Stomach (tissue), 9 donors: Measurements from ENCODE around the gene MRPL23. TPM values are rescaled to one million over a fixed set of nuclear protein-coding genes. Genes with fewer than 3 reads are reported as not detected.
"Not testable (repeated sequence)": the region's sequence is repeated elsewhere in the genome, so short reads cannot be mapped to it uniquely, and the experiment has no call there.

ENCODE experiments used
- DNase-seq, 2 donors: peaks; one replicate each; pipeline versions ENCODE4 v3.0.0 to v3.0.0-alpha.2; 2013 to 2019
- H3K27ac ChIP-seq, 5 donors: fragments of 200-600 bp in 4 of 5; sonication (generic) in 4 of 5; one replicate each; pipeline ENCODE4 v1.5.1; 2013 to 2019; ENCODE audit warnings: mild to moderate bottlenecking in 1 of 5, moderate library complexity in 1 of 5
- H3K27me3 ChIP-seq, 3 donors: fragments of 200-600 bp; sonication (generic); one replicate each; pipeline ENCODE4 v1.5.1; 2017 to 2019; ENCODE audit warnings: mixed run types in 1 of 3
- H3K36me3 ChIP-seq, 4 donors: fragments of 200-600 bp; sonication (generic); 1 replicate in 3 of 4; 2 replicates in 1 of 4; pipeline ENCODE4 v1.5.1; 2016 to 2019
- H3K4me1 ChIP-seq, 4 donors: fragments of 200-600 bp; sonication (generic); one replicate each; pipeline ENCODE4 v1.5.1; 2016 to 2019
- H3K4me3 ChIP-seq, 4 donors: fragments of 200-600 bp; sonication (generic) in 3 of 4; one replicate each; pipeline ENCODE4 v1.5.1; 2016 to 2019; ENCODE audit warnings: mild to moderate bottlenecking in 1 of 4
- H3K9me3 ChIP-seq, 4 donors: fragments of 200-600 bp; sonication (generic); one replicate each; pipeline ENCODE4 v1.5.1; 2016 to 2019
- EP300 ChIP-seq: sonication (generic); formaldehyde crosslinking; IDR thresholded peaks from one replicate; pipeline ENCODE4 v1.6.1; 2017; ENCODE audit warnings: antibody characterized with exemption
- POLR2A ChIP-seq, 4 donors: fragments of 450-650 bp; IDR thresholded peaks; one replicate each; pipeline ENCODE4 v1.6.1; 2016; ENCODE audit warnings: antibody characterized with exemption in 4 of 4, control low read depth in 2 of 4, mild to moderate bottlenecking in 1 of 4, moderate library complexity in 1 of 4
- POLR2AphosphoS5 ChIP-seq, 3 donors: sonication (generic); formaldehyde crosslinking; IDR thresholded peaks; one replicate each; pipeline ENCODE4 v1.6.1; 2016; ENCODE audit warnings: antibody characterized with exemption in 3 of 3
- WGBS, 5 donors: extraction: QIAGEN DNeasy Blood & Tissue Kit in 3 of 5; methylation state at CpG; one replicate each; pipeline versions ENCODE4 v1.1.5 to v1.1.7; 2013 to 2018; 5-methylcytosine and 5-hydroxymethylcytosine counted together
- intact Hi-C: fragments of 100-400 bp; cut with DNase I; formaldehyde crosslinking; loops from one replicate; pipeline ENCODE4 v1.15.1; 2023; ENCODE audit warnings: low total_unique reads
- polyA plus RNA-seq, 3 donors: library from polyadenylated mRNA; stranded (reverse); fragments of 200-250 nt; gene quantifications; one replicate each; pipeline ENCODE4 v1.2.3, GENCODE V29; 2013
- total RNA-seq, 5 donors: library from RNA; depleted of rRNA; stranded (reverse); fragments of >200 nt; gene quantifications; one replicate each; pipeline versions ENCODE4 v1.1.0 to v1.2.3, GENCODE V29; 2014 to 2016
- TF ChIP-seq, protein P1 (sequence below), 7 experiments: fragments of 450-650 bp in 4 of 7; fragments of 200-600 bp in 3 of 7; sonication (generic) in 3 of 7; IDR thresholded peaks; one replicate each; pipeline ENCODE4 v1.5.1; 2016 to 2019; ENCODE audit warnings: antibody characterized with exemption in 7 of 7, control low read depth in 2 of 7, mild to moderate bottlenecking in 1 of 7
- donor health status: healthy with polysubstance abuse.
- donor health status: Bipolar disorder and iron deficiency.
- donor health status: healthy.

The MRPL23 gene
- total and polyA plus RNA-seq, 8 donors, result 14.0 to 317 (median 113) TPM

DNA sequence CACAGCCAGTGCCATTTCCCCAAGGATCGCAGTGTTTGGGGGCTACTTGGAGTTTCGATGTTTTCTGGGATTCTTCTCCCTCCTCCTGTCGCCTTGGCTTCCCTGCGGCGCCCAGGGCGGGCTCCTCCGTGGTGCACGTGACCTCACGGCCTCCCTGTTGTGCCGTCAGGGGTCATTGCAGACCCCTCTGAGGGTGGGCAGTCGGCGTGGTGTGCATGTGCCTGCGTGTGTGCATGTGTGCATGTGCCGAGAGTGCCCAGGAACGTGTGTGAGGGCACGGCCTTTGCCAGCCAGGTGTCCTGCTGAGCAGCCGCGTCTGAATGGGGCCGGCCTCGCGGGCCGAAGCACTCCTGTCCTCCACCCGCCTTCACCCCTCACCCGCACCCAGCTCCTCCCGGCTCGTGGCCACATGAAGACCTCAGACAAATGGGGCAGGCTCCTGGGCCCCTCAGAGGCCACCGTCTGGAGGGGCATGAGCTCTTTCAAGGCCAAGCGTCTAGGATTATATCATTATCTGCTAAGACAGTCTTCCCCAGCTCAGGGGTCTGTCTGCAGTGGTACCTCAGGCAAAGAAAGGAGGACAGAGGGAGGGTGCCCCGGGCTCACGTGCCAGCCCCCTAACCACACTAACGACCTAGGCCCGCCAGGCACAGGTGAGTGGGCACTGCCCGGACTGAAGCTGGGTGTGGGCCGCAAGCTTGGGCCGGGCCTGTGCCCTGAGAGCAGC is 9.4 kb upstream of the MRPL23 start:
- no peak overlapping the region for H3K27ac ChIP-seq
- no peaks in the 10 kb centered on the region for H3K36me3 ChIP-seq
- 82 to 85% (median 83%) methylated on average over 17 to 35 of the region's 35 CpGs for WGBS, 5 donors
- TF ChIP-seq, protein P1, sequence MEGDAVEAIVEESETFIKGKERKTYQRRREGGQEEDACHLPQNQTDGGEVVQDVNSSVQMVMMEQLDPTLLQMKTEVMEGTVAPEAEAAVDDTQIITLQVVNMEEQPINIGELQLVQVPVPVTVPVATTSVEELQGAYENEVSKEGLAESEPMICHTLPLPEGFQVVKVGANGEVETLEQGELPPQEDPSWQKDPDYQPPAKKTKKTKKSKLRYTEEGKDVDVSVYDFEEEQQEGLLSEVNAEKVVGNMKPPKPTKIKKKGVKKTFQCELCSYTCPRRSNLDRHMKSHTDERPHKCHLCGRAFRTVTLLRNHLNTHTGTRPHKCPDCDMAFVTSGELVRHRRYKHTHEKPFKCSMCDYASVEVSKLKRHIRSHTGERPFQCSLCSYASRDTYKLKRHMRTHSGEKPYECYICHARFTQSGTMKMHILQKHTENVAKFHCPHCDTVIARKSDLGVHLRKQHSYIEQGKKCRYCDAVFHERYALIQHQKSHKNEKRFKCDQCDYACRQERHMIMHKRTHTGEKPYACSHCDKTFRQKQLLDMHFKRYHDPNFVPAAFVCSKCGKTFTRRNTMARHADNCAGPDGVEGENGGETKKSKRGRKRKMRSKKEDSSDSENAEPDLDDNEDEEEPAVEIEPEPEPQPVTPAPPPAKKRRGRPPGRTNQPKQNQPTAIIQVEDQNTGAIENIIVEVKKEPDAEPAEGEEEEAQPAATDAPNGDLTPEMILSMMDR (IDR thresholded peaks at IDR 0.05), result no peak
- TF ChIP-seq EP300 (no peak), POLR2AphosphoS5 (IDR thresholded peaks at IDR 0.05) (no peak), POLR2A (IDR thresholded peaks at IDR 0.05) (no peak)
- intact Hi-C loops, result no loop called here
- no peak for DNase-seq
- H3K4me1 ChIP-seq, result peaks cover 0 to 10% (median 9%) of the 10 kb centered on the region in 4 donors
- peaks cover 0 to 29% (median 0%) of the 10 kb centered on the region in 3 donors for H3K27me3 ChIP-seq
- no peaks in the 10 kb centered on the region for H3K9me3 ChIP-seq
- H3K4me3 ChIP-seq, result no peak overlapping the region

DNA sequence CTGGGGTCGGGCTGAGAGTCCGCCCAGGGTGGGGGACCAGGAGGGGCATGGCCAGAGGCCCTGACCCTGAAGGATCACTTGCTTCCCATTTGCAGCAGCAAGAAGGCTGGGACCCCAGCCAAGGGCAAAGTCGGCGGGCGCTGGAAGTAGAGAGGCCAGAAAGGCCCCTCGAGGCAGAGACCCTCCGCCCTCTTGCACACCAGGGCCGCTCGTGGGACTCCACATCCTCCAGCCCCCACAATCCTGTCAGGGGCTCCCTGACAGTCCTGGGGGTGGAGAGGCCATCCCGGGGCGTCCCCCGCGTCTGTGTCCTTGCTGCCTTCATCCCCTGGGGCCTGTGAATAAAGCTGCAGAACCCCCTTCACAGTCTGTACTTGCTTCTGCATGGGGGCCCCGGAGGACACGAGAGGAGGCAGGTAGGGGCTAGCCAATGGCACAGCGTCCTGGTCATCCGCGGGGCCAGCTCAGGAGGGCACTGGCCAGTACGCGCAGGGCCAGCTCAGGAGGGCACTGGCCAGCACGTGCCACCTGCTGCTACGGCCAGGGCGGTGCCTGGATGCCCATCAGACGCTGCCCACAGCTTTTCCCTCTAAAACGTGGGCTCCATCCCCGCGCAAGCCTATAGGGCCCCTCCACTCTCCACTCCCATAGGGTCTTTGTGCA is 8.7 kb upstream of the MRPL23 start:
- no peaks in the 10 kb centered on the region for H3K9me3 ChIP-seq
- H3K36me3 ChIP-seq, result no peaks in the 10 kb centered on the region
- 72 to 82% (median 80%) methylated on average over 12 to 27 of the region's 27 CpGs for WGBS, 5 donors
- intact Hi-C loops, result no loop called here
- TF ChIP-seq EP300 (no peak), POLR2AphosphoS5 (IDR thresholded peaks at IDR 0.05) (no peak), POLR2A (IDR thresholded peaks at IDR 0.05) (no peak)
- TF ChIP-seq, protein P1 (IDR thresholded peaks at IDR 0.05), result no peak
- peak overlapping the region in 1 of 5 donors; percentile 41 for H3K27ac ChIP-seq
- H3K4me1 ChIP-seq, result peaks cover 0 to 10% (median 9%) of the 10 kb centered on the region in 4 donors
- DNase-seq, result no peak
- peaks cover 0 to 29% (median 0%) of the 10 kb centered on the region in 3 donors for H3K27me3 ChIP-seq
- H3K4me3 ChIP-seq, result no peak overlapping the region

GRCh38 chr11:1939006-1939625 is 8.0 kb upstream of the MRPL23 start:
- H3K4me1 ChIP-seq, result peaks cover 0 to 10% (median 9%) of the 10 kb centered on the region in 4 donors
- H3K27me3 ChIP-seq, result peaks cover 0 to 29% (median 0%) of the 10 kb centered on the region in 3 donors
- no peaks in the 10 kb centered on the region for H3K9me3 ChIP-seq
- 31 to 42% (median 32%) methylated on average over 22 to 23 of the region's 23 CpGs for WGBS, 5 donors
- peak in 1 of 2 donors; percentile 85 for DNase-seq
- no peak for TF ChIP-seq EP300
- TF ChIP-seq POLR2A (IDR thresholded peaks at IDR 0.05), result no peak
- TF ChIP-seq POLR2AphosphoS5 (IDR thresholded peaks at IDR 0.05), result no peak
- TF ChIP-seq, protein P1 (IDR thresholded peaks at IDR 0.05), result no peak
- H3K4me3 ChIP-seq, result no peak overlapping the region
- intact Hi-C loops, result no loop called here
- peak overlapping the region in 1 of 5 donors; percentile 41 for H3K27ac ChIP-seq
- H3K36me3 ChIP-seq, result no peaks in the 10 kb centered on the region

DNA sequence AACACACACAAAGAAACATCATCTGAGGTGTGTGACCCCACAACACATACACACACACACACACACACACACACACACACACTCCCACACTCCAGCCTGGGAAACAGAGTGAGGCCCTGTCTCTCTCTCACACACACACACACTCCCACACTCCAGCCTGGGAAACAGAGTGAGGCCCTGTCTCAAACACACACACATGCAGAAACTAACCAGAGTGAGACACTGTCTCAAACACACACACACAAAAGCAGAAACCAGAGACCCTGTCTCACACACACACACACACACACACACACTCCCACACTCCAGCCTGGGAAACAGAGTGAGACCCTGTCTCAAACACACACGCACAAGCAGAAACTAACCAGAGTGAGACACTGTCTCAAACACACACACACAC is 7.3 kb upstream of the MRPL23 start:
- intact Hi-C loops, H3K36me3 ChIP-seq, H3K4me3 ChIP-seq, H3K27ac ChIP-seq, H3K9me3 ChIP-seq: not testable (repeated sequence)
- WGBS, 5 donors, result 72 to 100% (median 100%) methylated on average over 1 of the region's 1 CpG
- H3K27me3 ChIP-seq, result peaks cover 0 to 29% (median 0%) of the 10 kb centered on the region in 3 donors
- peak in 1 of 2 donors; percentile 57 for DNase-seq
- H3K4me1 ChIP-seq, result peaks cover 0 to 10% (median 9%) of the 10 kb centered on the region in 4 donors
